SH-SY5Y (cell line): ENCODE measurements around the gene PIF1.

Experiments used
- GATA2 ChIP-seq: IDR thresholded peaks from 2 replicates; pipeline ENCODE4 v1.6.1; 2011; ENCODE audit warnings: mild to moderate bottlenecking, low read depth, low read length
- GATA3 ChIP-seq: IDR thresholded peaks from 2 replicates; pipeline ENCODE4 v1.6.1; 2011; ENCODE audit warnings: low read depth, mild to moderate bottlenecking, low read length, moderate library complexity

DNA sequence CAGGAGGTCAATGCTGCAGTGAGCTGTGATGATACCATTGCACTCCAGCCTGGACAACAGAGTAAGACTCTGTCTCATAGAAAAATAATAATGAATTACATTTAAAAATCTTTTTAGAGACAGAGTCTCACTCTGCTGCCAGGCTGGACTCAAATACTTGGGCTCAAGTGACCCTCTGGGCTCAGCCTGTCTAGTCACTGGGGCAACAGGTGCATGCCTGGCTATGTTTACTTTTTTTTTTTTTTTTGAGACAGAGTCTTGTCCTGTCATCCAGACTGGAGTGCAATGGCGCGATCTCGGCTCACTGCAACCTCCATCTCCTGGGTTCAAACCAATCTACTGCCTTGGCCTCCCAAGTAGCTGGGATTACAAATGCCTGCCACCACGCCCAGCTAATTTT is 8.2 kb upstream of the PIF1 start:
- TF ChIP-seq GATA3 (no peak), GATA2 (no peak)
